Right lobe of liver (tissue), 4 donors: ENCODE results near the gene AGPAT2.

ENCODE experiments used
- POLR2A ChIP-seq: fragments of 450-650 bp; IDR thresholded peaks from one replicate; pipeline ENCODE4 v1.6.1; 2017; ENCODE audit warnings: antibody characterized with exemption, mild to moderate bottlenecking
- TF ChIP-seq, protein P1 (sequence below), 4 donors: fragments of 200-600 bp in 3 of 4; fragments of 450-650 bp in 1 of 4; IDR thresholded peaks; one replicate each; pipeline versions ENCODE4 v1.5.1 to v1.8.0; 2016 to 2022; ENCODE audit warnings: antibody characterized with exemption in 4 of 4, mild to moderate bottlenecking in 2 of 4
- donor health status: DM: no; HTN: no; CAD: no.
- donor health status: DM: no; HTN: no; CAD: no.
- donor health status: DM: no; HTN: yes; CAD: no.

DNA sequence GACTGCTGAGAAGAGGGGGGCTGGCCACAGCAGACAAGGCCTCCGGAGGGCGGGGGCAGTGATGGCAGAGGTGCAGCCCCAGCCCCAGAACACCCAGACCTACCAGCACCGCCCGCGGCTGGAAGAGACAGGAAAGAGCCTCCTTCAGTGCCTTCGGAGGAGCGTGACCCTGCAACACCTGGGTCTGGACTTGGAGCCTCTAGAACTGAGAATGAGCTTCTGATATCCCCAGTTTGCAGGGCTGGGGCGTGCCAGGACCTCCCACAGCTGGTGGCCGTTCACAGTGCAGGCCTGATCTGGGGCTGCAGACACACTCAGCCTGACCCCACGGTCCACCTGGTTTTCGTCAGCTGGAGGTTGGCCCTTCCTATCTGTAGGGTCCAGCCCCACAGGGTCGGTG lies 46.4 kb upstream of the AGPAT2 start:
- TF ChIP-seq POLR2A = no peak
- TF ChIP-seq, protein P1, sequence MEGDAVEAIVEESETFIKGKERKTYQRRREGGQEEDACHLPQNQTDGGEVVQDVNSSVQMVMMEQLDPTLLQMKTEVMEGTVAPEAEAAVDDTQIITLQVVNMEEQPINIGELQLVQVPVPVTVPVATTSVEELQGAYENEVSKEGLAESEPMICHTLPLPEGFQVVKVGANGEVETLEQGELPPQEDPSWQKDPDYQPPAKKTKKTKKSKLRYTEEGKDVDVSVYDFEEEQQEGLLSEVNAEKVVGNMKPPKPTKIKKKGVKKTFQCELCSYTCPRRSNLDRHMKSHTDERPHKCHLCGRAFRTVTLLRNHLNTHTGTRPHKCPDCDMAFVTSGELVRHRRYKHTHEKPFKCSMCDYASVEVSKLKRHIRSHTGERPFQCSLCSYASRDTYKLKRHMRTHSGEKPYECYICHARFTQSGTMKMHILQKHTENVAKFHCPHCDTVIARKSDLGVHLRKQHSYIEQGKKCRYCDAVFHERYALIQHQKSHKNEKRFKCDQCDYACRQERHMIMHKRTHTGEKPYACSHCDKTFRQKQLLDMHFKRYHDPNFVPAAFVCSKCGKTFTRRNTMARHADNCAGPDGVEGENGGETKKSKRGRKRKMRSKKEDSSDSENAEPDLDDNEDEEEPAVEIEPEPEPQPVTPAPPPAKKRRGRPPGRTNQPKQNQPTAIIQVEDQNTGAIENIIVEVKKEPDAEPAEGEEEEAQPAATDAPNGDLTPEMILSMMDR (IDR thresholded peaks at IDR 0.05) = no peak
